Chondrocyte (in vitro differentiated cells): ENCODE results near the gene SLC1A1. TPM values are rescaled to one million over a fixed set of nuclear protein-coding genes. Genes with fewer than 3 reads are reported as not detected.

ENCODE experiments used
- DNase-seq: peaks from one replicate; pipeline ENCODE4 v3.0.0; 2021; ENCODE audit warnings: mixed read lengths, low spot score
- H3K27ac Mint-ChIP-seq: one replicate; pipeline ENCODE4 v1.8.0; 2021; ENCODE audit warnings: mild to moderate bottlenecking, moderate library complexity, mixed read lengths; ENCODE audit not compliant: unreplicated experiment
- H3K27me3 Mint-ChIP-seq: 2 replicates; pipeline ENCODE4 v1.8.0; 2021; ENCODE audit warnings: low read depth, mixed read lengths
- H3K36me3 Mint-ChIP-seq: 2 replicates; pipeline ENCODE4 v1.8.0; 2021; ENCODE audit warnings: low read depth, mixed read lengths
- H3K4me1 Mint-ChIP-seq: 2 replicates; pipeline ENCODE4 v1.8.0; 2021; ENCODE audit warnings: low read depth, mild to moderate bottlenecking, mixed read lengths
- H3K4me3 Mint-ChIP-seq: one replicate; pipeline ENCODE4 v1.8.0; 2021; ENCODE audit warnings: mild to moderate bottlenecking, moderate library complexity, mixed read lengths; ENCODE audit not compliant: unreplicated experiment
- H3K9me3 Mint-ChIP-seq: 2 replicates; pipeline ENCODE4 v1.8.0; 2021; ENCODE audit warnings: low read depth, mixed read lengths
- CTCF ChIP-seq: fragments of 200-600 bp; sonication (generic); IDR thresholded peaks from 2 replicates; pipeline ENCODE4 v1.5.0; 2021; ENCODE audit warnings: antibody characterized with exemption, mild to moderate bottlenecking, moderate library complexity
- total RNA-seq: library from RNA; stranded (reverse); gene quantifications from 3 replicates; pipeline ENCODE4 v1.2.1, GENCODE V29; 2021

The SLC1A1 gene
- total RNA-seq, 1 donor from 2014 or later: 11.0 TPM

DNA sequence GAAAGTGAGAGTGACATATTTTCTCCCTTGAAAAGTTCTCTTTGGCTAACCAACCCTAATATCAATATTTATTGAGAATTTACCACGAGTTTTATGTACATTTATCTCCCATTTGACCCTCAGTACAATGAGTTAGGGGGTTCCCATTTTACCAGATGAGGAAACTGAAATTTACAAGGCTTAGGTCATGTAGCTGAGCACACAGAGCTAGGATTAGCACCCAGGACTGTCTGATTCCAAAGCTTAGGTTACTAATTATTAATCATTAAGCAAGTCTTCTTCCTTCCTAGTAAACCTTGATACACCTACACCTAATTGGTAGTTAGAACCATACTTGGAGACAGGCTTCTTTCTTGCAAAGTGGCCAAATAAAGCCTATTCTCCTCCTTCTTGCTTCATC, 12.2 kb downstream of the SLC1A1 start:
- H3K4me1 Mint-ChIP-seq: peaks cover 7% of the 10 kb centered on the region
- H3K9me3 Mint-ChIP-seq: no peaks in the 10 kb centered on the region
- H3K36me3 Mint-ChIP-seq: peaks cover 8% of the 10 kb centered on the region
- no peaks in the 10 kb centered on the region for H3K27me3 Mint-ChIP-seq
- H3K4me3 Mint-ChIP-seq: no peak overlapping the region
- no peak for DNase-seq
- H3K27ac Mint-ChIP-seq: no peak overlapping the region
- TF ChIP-seq CTCF: no peak

DNA sequence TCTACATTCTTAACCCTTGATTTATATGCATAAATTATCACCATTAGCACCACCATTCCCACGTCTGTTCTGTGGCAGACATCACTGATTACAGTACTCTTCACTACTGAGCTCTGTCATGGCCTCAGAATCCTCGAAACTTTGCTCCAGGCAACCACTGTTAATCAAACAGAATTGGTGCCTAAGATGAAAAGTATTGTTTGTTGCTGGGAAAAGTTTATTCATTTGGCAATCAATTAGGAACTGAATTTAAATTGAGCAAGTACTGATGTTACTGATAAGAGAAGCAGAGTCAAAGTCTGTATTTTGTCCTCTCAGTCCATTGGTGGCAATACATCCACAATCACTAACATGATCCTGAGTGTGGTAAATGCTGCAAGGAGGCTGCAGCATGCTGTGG, 12.8 kb downstream of the SLC1A1 start:
- H3K36me3 Mint-ChIP-seq: peaks cover 8% of the 10 kb centered on the region
- no peak for DNase-seq
- H3K9me3 Mint-ChIP-seq: no peaks in the 10 kb centered on the region
- TF ChIP-seq CTCF: no peak
- H3K27me3 Mint-ChIP-seq: no peaks in the 10 kb centered on the region
- H3K4me3 Mint-ChIP-seq: no peak overlapping the region
- peaks cover 10% of the 10 kb centered on the region for H3K4me1 Mint-ChIP-seq
- H3K27ac Mint-ChIP-seq: no peak overlapping the region

GRCh38 chr9:4504250-4504649, 14.0 kb downstream of the SLC1A1 start:
- H3K27me3 Mint-ChIP-seq: no peaks in the 10 kb centered on the region
- H3K9me3 Mint-ChIP-seq: no peaks in the 10 kb centered on the region
- H3K27ac Mint-ChIP-seq: no peak overlapping the region
- H3K4me1 Mint-ChIP-seq: peaks cover 20% of the 10 kb centered on the region
- no peak overlapping the region for H3K4me3 Mint-ChIP-seq
- TF ChIP-seq CTCF: no peak
- no peak for DNase-seq
- peaks cover 8% of the 10 kb centered on the region for H3K36me3 Mint-ChIP-seq

- no peak for DNase-seq
- Mint-ChIP-seq H3K4me1 (peaks cover 22% of the 10 kb centered on the region), H3K27me3 (no peaks in the 10 kb centered on the region), H3K27ac (no peak overlapping the region), H3K9me3 (no peaks in the 10 kb centered on the region), H3K4me3 (no peak overlapping the region), H3K36me3 (peaks cover 6% of the 10 kb centered on the region)
- no peak for TF ChIP-seq CTCF
Measured at GRCh38 chr9:4506490-4506889, 16.2 kb downstream of the SLC1A1 start.

DNA sequence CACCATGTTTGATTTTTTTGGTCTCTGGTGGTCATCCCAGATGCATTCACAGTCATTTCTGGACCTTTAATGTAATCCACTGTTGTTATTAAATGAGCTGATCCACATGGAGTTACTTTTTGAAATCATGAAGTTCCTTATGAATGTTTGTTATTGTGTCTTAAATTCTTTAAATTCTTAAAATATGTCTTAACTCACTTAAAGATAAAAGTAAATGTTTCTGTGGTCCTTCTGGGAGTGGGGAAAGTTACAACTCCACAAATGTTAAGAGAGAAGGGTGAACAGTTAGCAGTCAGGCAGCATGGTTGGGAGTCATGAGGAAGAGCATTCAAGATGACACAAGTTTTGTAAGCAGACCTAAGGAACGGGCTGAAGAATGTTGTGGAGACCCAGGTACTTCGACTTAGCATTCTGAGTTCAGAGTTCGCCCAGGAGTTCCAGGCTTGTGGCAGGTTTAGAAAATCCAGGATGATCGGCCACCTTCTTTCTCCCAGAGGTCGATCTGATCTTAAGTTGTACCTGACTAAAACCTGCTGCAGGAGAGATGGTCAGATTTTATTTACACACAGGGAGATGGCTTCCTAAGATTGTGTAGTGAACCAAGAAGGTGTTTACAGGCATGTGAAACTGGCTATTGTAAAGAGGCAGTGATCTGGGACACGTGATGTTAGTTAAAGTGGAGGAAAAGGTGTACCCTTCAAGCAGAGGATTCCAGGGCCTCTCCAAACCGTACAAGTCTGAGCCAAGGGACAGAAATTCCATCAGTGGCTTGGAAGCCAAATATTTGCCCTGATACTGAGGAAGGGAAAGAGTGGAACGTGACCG, 17.2 kb downstream of the SLC1A1 start:
- no peak for TF ChIP-seq CTCF
- Mint-ChIP-seq H3K27ac (no peak overlapping the region), H3K9me3 (no peaks in the 10 kb centered on the region), H3K4me3 (no peak overlapping the region), H3K27me3 (no peaks in the 10 kb centered on the region), H3K4me1 (peaks cover 22% of the 10 kb centered on the region), H3K36me3 (peaks cover 6% of the 10 kb centered on the region)
- DNase-seq: no peak
